HG02943 (cell line): ENCODE results near the gene VDR.

Experiments
- ATAC-seq: cut with Tn5 transposase; IDR thresholded peaks from one replicate; pipeline ENCODE4 v1.9.1; 2021; ENCODE audit warnings: mild to moderate bottlenecking, low read depth, moderate library complexity; ENCODE audit not compliant: unreplicated experiment

Gene VDR

DNA sequence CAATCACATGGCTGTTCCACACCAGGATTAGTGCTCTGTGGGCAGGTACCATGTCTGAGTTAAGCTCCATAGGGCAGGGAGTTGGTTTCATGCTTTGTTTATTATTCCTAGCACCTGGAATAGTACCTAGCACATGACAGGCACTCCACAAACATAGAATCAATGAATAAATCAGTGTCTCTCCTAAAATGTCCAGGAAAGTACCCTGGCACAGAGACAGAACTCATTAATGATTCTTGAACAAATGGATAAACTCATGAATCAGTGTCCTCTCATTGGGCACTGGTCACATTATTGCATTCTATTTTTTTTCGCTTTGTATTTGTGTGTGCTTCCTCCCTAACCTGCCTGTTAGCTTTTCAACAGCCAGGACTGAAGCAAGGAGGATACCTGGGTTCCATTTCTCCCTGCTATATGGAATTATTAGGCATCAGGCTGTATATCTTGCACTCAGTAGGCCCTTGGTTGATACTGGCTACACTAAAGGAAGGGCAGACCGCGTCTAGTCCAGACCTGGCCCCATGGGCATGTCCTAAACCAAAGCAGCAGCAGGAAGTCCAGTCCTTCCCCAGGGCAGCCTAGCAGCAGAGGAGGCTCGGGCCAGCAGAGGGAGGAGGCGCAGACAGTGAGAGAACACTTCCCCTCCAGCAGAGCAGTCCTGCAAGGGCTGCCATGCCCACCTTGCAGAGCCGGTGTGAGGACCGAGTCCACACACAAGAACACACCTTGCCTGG, 103.5 kb downstream of the VDR start:
- ATAC-seq, result no peak

- no peak for ATAC-seq
Observed at GRCh38 chr12:47800582-47800981, 104.2 kb downstream of the VDR start.

DNA sequence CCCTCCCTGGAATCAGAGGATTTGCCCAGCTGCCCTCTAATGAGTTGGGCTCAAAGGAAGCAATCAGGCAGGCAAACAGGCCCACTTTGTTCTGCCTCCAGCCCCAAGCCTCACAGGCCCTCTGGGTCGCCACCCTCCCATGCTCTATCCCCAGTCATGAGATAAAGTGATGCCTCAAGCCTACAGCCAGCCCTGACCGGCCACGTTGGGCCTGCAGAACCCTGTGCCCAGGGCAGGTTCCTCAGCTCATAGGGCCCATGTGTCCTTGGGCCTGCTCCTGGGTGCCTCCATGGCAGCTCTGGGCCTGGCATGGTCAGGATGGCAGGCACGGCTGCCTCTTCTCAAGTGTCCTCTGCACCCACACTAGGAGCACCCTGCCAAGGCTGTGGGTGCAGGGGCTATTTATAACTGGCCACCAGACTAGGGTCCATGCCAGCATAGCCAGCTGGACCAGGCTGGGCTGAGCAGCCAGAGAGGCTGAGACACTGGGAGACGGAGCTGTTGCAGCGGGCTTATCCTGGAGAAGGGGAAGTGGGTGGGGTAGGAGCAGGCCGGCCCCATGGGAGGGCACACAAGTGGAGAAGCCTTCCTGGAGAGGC, 105.3 kb downstream of the VDR start:
- no peak for ATAC-seq

DNA sequence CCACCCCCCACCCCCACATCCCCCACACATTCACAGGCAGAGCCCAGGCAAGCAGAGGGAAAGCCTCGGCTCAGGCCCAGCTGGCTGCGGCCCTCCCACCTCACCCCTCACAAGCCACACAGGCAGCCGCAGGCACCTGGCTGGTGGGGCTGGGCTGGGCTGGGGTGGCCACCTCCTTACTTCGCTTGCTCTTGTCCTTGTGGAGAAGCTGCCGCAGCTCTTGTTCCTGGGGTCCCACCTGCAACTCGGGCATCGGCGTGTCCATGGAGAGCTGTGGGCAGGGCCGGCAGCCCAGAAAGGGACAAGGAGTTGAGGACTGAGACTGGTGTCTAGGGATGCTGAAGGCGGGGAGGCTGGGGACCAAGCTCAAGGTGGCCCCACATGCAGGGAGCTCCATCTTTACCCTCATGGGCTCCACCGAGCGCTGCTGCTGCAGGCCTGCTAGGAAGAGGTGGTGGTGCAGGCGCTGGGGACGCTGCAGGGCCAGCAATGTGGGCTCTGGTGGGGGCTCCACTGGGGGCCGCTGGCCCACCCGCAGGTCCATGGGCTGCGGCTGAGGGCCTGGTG, 106.3 kb downstream of the VDR start:
- no peak for ATAC-seq

DNA sequence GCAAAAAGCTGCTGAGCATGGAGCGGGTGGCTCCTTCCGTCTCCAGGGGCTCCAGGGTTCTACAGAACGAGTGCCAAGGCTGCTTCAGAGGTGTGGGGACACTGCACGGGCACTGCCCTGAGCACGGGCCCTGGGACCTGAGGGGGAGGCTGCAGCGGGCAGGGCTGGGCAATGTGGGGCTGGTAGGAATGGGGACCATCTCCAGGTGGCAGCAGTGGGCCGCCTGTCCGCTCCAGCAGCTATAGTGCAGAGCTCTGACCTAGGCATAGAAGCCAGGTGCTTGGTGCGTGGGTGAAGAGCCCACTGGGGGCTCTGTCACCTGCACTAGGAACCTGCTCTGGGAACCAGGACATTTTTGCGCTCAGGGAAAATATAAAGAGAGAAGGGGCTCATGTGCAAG, 107.4 kb downstream of the VDR start:
- no peak for ATAC-seq

- ATAC-seq, result no peak
Observed at GRCh38 chr12:47795814-47796411, 108.9 kb downstream of the VDR start.

DNA sequence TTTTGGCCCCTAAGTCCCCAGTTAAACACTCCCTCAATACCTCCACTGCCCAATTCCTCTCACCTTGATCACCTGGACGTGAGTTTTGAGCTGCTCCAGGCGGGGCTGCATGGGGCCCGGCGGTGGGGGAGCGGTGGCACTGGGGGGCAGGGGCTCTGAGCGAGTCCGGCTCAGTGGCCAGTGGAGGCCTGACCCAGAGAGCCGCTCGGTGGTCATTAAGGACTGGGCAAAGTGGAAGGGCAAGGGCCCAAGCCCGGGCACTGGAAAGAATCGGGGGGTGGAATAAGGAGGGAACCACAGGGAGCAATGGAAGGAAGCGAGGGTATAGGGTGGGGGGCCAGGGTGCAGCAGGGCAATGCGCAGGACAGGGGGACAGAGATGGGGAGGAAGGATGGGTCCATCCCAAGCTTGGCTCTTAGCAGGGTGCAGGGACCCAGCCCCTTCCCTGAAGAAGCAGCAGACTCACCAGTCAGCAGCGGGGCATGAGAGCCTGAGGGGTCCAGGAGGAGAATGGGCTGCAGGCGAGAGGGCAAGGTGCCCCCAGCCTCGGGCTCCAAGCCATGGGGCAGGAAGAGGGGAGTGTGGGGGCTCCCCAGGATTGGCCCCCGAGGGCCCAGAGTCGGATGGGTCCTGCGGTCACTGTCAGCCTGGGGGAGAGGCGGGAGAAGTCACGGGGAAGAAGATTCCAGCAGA, 109.5 kb downstream of the VDR start:
- ATAC-seq, result no peak

DNA sequence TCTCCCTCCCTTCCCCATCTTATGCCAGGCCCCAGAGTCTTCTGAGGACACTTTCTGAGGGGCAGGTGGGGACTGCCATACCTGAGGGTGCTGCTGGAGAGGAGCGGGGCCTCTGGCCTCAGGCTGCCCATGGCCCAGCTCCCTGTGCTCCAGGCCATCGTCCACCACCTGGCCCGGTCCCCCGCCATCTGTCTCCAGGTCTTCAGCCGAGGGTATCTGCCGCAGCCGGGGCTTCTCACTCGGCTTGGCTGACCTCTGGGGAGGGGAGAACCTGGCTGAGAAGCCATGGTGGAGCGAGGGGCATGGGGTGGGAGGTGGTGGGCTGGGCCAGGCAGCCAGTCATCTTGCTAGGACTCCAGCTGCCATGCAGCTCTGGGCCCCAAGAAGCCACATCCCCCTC, 110.1 kb downstream of the VDR start:
- no peak for ATAC-seq

DNA sequence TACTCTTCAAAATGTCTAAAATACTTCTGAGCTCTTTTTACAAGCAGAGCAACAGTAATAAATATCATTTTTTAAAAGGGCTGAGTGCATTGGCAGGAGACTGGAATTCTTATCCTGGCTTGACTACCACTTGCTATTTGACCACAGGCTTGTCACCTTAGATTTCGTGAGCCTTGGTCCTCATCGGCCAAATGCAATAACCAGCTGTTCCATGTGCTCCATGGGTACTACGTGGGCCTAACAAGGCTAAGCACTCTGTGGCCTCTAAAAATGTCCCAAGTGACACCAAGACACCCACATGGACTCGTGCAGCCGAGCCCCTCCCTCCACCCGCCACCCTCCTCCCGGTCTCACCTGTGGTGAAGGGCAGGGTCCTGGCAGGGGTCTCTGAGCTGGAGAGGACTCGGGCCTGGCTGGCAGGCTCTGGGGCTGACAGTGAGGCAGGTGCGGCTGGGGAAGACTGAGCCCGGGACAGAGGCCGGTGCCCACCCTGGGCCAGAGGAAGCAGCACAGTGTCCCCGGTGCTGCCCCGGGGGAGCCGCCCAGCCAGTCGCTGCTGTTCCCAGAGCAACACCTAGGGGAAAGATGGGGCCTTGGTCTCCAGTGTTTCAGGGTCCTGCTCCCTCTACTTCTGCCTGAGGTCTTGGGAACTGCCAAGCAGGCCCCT, 111.6 kb downstream of the VDR start:
- no peak for ATAC-seq

DNA sequence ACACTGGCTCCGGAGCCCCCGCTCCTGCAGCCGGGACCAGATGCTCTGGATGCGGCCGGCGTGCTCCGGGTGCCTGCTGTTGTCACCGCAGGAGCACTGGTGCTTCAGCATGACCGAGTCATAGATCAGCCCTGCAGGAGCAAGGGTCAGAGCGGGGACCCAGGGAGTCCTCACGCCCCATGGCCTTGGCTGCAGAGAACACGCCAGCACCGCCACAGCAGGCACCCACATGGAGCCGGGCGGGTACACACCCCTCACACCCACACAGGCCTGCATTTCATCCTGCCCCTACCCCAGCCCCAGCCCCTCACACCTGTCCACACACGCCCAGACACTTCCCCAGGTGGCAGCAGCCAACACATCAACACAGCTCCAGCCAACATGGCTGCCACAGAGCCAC, 112.9 kb downstream of the VDR start:
- no peak for ATAC-seq
